ENCODE measurements around the gene KCNMA1.

Gene KCNMA1

GRCh38 chr10:77226853-77227565 is 410.6 kb downstream of the KCNMA1 start:
- DNase-seq: no peak

- DNase-seq: no peak
These were observed 411.2 kb downstream of the KCNMA1 start for GRCh38 chr10:77226452-77226851.

DNA sequence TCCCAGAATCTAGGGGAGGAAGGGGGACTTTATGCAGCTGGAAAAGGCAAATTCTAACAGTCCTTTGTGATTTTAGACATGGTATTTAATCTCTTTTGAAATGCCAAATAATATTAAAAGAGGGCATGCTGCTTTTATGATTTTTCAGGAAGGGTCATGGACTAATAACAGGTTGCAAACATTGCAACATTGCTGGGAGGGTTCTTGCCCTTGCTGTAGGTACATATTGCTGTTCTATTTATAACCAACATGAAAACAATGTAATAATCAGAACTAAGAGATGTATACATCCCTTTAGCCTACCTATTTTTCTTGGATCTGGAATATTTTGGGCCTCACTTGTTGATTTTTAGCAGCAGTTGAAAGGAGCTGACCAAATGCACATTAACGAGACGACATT is 411.6 kb downstream of the KCNMA1 start:
- DNase-seq: no peak

DNA sequence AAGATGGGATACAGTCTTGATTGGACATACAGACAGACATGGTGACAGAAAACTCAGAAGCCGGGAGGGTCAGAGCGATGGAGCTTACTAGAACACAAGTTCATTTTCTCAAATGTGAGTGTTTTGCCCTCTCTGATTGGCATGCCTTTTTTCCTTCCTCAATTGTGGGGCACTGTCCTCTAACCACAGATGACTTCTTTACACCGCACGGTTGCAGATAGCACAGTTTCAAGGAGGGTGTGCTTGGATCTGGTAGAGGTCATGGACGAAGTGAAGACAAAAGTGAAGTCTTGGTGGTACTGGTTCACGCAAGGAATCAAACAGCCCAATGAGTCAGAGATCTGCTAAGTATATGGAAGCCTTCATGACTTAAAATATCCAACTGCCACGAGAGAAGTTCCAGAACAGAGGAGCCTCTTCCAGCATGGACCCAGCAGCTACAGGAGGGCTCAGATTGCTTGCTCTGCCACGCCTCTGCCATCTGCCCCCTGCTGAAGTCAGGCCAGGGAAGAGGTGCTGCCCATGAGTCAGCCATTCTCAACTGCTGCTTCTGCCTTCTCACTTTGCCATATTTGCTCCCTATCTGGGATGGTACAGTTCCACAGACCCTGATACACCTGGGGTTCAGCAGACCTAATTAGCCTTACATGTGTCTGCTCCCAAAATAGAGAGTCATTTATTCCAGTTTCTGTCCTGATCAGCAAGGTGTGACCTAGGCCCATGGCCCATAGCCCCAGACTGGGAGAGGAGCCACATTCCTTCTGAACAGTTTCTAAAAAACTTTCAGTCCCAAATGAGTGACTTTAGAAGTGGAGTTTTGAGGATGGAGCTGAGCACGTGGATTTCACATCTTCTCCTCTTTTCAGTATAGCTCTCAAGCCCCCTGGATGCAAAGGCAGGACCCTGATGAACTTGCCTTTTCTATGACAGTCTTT is 413.8 kb downstream of the KCNMA1 start:
- no peak for DNase-seq

DNA sequence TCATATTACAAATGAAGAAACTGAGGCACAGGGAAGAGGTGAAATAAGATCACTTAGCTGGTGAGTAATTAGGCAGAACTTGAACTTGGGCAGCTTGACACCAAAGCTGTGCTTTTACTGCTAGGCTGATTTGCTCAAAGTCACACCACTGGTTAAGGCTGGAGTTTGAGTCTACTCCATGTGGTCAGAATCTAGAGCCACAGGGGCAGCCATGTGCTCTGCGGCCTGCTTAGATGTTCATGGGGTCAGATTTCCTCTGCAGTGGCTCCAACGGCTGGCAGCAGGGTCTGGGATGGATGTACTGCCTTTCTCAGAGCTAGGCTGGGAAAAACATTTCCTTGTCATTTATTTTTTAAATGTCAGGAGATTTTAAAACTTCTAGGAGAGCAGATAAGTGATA is 417.5 kb downstream of the KCNMA1 start:
- no peak for DNase-seq

GRCh38 chr10:77219046-77219445 is 418.6 kb downstream of the KCNMA1 start:
- DNase-seq: no peak

DNA sequence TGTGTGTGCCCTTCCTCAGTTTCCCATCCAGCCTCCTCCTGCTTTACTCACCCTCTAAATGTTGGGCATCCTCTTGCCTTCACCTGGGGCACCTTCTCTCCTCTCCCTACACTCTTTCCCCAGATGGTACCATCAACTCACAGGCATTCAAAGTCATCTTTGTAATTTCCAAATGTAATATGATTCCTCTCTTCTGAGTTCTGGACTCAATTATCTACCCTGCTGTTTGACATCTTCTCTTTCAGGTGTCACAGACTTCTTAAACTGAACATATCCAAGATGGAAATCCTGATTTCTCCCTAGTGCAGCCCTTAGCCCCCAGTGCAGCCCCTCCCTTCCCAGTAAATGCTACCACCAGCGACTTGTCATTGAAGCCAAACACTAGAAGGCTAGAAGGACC is 422.8 kb downstream of the KCNMA1 start:
- DNase-seq: no peak

- no peak for DNase-seq
These were observed 425.0 kb downstream of the KCNMA1 start for GRCh38 chr10:77212632-77213031.

- DNase-seq: no peak
These were observed 427.0 kb downstream of the KCNMA1 start for GRCh38 chr10:77210645-77211044.

- DNase-seq: no peak
These were observed 428.8 kb downstream of the KCNMA1 start for GRCh38 chr10:77208684-77209256.

DNA sequence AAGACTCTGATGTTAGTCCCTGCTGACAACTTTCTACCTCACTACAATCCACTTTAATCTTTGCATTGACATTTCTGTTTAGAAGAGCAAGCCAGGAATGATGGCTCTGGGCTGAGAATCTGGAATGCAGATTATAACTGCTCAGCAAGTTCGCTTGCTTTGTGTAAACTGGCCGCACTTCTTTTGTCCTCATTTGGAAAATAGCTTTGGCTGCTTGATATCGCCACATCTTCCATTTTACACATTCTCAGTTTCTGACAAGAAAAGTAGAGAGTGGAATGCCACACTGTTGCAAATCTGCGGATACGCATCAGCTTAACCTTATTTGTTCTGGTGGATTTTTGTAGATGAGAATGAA is 429.8 kb downstream of the KCNMA1 start:
- DNase-seq: no peak

- no peak for DNase-seq
These were observed 430.3 kb downstream of the KCNMA1 start for GRCh38 chr10:77207182-77207827.

DNA sequence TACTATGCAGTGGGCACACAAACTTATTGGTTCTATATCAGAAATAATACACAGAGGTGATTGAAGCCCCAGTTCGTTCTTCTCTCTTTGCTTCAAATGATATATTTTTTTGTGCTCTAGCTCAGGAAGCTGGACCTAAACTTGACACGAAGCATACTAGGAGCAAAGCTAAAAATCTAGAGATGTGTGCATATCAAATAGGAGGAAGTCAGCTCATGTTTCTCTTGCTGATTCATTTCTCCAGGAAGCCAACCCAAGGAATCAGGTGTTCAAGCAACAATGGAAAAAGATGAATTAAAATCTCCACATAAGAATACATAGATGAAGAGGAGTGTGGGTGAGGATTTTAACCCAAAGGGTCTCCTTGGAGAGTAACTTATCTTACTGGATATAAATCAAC is 432.5 kb downstream of the KCNMA1 start:
- DNase-seq: no peak

GRCh38 chr10:77204171-77204570 is 433.4 kb downstream of the KCNMA1 start:
- DNase-seq: no peak

DNA sequence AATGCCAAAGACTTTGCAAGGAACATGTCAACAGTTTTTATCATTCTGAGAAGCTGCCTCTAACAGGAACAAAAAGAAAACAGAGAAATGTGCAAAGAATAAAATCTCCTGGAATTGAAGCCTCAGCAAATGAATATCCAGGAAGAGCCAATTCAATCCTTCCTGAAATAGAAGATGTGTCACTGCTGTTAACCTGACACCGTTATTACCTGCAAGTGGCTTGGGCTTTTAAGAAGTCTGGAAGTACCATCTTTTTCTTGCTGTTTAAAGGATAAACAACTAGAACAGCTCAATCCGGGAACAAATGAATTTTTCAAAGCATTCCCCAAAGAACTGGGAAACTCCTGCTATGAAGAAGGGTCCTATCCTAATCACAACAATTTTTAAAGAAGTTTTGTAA is 434.8 kb downstream of the KCNMA1 start:
- no peak for DNase-seq

DNA sequence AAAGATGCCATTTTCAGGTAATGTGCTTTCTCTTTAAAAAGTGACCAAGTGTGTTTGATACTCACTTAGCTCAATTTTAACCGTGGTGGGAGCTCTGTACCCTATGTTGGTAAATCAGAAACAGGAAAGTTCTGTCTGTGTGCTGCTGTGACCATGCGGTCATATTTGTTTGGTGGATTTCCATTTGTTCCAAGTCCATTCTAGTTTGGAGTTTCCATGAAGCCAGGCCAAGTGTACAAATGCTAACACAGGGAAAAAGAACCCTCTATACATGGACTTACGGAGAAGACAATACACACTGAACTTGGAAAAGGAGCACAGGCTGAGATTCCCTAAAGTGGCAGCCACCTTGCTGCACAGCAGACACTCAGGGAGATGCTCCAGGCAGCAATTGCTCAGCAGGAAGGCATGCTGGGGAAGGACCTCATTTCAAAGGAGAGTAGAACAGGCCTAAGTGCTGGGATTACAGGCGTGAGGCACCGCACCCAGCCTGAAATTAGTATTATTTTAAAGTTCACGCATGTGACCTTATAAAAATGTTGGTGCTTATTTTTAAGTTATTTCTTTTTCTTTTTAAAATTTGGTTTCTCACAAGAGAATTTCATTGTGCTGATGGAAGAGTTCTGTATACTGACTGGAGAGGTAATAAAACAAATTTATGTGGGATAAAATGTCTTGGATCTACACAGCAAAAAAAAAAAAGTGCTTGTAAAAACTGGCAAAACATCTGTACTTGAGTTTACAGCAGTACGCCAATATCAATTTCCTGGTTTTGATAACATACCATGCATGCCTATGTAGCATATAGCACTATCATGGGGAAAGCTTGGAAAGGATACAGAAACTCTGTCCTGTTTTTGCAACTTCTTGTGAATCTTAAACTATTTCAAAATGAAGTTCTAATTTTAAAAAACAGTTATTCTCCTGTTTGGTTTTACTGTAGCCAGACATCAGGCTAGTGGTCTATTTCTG is 436.2 kb downstream of the KCNMA1 start:
- no peak for DNase-seq

GRCh38 chr10:77197544-77197943 is 440.1 kb downstream of the KCNMA1 start:
- no peak for DNase-seq

DNA sequence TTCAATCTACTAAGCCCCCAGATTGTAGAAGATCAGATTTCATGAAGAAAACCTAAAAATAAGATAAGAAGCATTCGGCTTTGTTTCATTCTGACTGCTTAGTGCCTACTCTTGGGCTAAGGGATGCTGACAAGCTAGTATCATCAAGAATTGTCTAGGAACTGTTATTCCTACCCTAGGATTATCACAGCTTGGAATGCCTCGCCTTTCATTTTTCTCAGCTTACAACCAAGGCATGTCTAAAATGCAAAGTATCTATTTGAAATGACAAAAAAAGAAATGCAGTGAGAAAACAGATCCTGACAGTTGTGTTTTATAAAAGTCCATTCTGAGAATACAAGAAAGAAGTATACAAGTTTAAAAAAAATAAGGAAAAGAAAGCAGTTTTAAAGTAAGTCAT is 441.0 kb downstream of the KCNMA1 start:
- no peak for DNase-seq

- no peak for DNase-seq
These were observed 442.5 kb downstream of the KCNMA1 start for GRCh38 chr10:77195101-77195500.

- no peak for DNase-seq
These were observed 444.6 kb downstream of the KCNMA1 start for GRCh38 chr10:77193001-77193400.

DNA sequence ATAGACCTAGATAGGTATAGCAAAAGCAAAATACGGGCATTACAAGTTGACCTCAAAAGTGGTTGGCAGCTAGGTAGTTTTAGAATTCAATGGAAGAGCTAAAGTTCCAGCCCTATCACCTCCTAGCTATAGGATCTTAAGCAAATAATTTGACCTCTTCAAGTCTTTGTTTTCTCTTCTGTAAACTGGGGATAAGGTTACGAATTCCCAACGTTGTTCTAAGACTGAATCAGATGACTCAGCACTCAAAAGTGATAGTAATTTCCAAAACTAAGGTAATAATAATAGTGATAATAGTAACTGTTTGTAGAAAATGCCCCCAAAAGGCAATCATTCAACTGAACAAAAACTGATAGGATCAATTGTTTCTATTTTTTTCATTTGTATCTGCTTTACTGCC is 445.2 kb downstream of the KCNMA1 start:
- no peak for DNase-seq

Data from stimulated activated CD8-positive, alpha-beta memory T cell treated with anti-CD3 and anti-CD28 coated beads, Interleukin-4, amount 100 ng/mL, for 48 hours (primary cell).